Prostate gland (tissue), 2 donors: ENCODE measurements around the gene CNEP1R1. TPM values are rescaled to one million over a fixed set of nuclear protein-coding genes. Genes with fewer than 3 reads are reported as not detected.

Source experiments
- DNase-seq: peaks from one replicate; pipeline ENCODE4 v3.0.0-alpha.2; 2019; ENCODE audit warnings: low spot score
- H3K27ac ChIP-seq, 2 donors: fragments of 200-600 bp; sonication (generic); 2 replicates each; pipeline ENCODE4 v1.5.1; 2017 to 2019
- H3K27me3 ChIP-seq: fragments of 200-600 bp; sonication (generic); replicated peaks from 2 replicates; pipeline ENCODE4 v1.5.1; 2019; ENCODE audit not compliant: insufficient read depth
- H3K36me3 ChIP-seq, 2 donors: fragments of 200-600 bp; sonication (generic); 1 replicate in 1 of 2; 2 replicates in 1 of 2; pipeline versions ENCODE4 v1.5.1 to v1.8.1; 2017 to 2019
- H3K4me1 ChIP-seq: fragments of 200-600 bp; sonication (generic); replicated peaks from 2 replicates; pipeline ENCODE4 v1.5.1; 2019
- H3K4me3 ChIP-seq, 2 donors: fragments of 200-600 bp; sonication (generic); 2 replicates each; pipeline ENCODE4 v1.5.1; 2017 to 2019
- H3K9me3 ChIP-seq: fragments of 200-600 bp; sonication (generic); 2 replicates; pipeline ENCODE4 v1.5.1; 2017
- CTCF ChIP-seq, 4 experiments: fragments of 200-600 bp in 2 of 4; fragments of 450-650 bp in 2 of 4; sonication (generic) in 2 of 4; IDR thresholded peaks; 1 replicate in 3 of 4; 2 replicates in 1 of 4; pipeline ENCODE4 v1.5.1; 2016 to 2019; ENCODE audit warnings: antibody characterized with exemption in 4 of 4, mild to moderate bottlenecking in 2 of 4, moderate library complexity in 2 of 4
- POLR2A ChIP-seq: fragments of 450-650 bp; IDR thresholded peaks from one replicate; pipeline ENCODE4 v1.6.1; 2016; ENCODE audit warnings: antibody characterized with exemption, mild to moderate bottlenecking
- POLR2AphosphoS5 ChIP-seq: sonication (generic); formaldehyde crosslinking; IDR thresholded peaks from one replicate; pipeline ENCODE4 v1.6.1; 2017; ENCODE audit warnings: antibody characterized with exemption
- WGBS: methylation state at CpG from one replicate; pipeline ENCODE4 v1.1.5; 2018; 5-methylcytosine and 5-hydroxymethylcytosine counted together
- intact Hi-C: fragments of 100-400 bp; cut with DNase I; formaldehyde crosslinking; loops from one replicate; pipeline ENCODE4 v1.14.2; 2022
- total RNA-seq, 2 donors: library from RNA; depleted of rRNA; stranded (reverse); fragments of >200 nt; gene quantifications; one replicate each; pipeline ENCODE4 v1.1.0, GENCODE V29; 2016

Gene CNEP1R1
- total RNA-seq, 2 donors from 2014 or later: 9.7 to 41.9 TPM

GRCh38 chr16:50047864-50048263, 22.8 kb downstream of the CNEP1R1 start:
- intact Hi-C loops: no loop called here
- Histone ChIP-seq H3K27me3 (no peaks in the 10 kb centered on the region), H3K36me3 (no peaks in the 10 kb centered on the region), H3K4me1 (no peaks in the 10 kb centered on the region), H3K9me3 (no peaks in the 10 kb centered on the region), H3K27ac (no peak overlapping the region), H3K4me3 (no peak overlapping the region)
- 83% methylated on average over 2 of the region's 2 CpGs for WGBS
- DNase-seq: no peak
- TF ChIP-seq POLR2A: no peak
- TF ChIP-seq CTCF (IDR thresholded peaks at IDR 0.05): no peak
- TF ChIP-seq POLR2AphosphoS5: no peak

GRCh38 chr16:50050802-50051201, 25.8 kb downstream of the CNEP1R1 start:
- Histone ChIP-seq H3K27me3 (no peaks in the 10 kb centered on the region), H3K4me1 (no peaks in the 10 kb centered on the region), H3K36me3 (no peaks in the 10 kb centered on the region), H3K27ac (no peak overlapping the region), H3K4me3 (no peak overlapping the region), H3K9me3 (no peaks in the 10 kb centered on the region)
- no peak for DNase-seq
- no peak for TF ChIP-seq POLR2A
- TF ChIP-seq CTCF (IDR thresholded peaks at IDR 0.05): no peak
- intact Hi-C loops: no loop called here
- WGBS: 40% methylated on average over 2 of the region's 2 CpGs

DNA sequence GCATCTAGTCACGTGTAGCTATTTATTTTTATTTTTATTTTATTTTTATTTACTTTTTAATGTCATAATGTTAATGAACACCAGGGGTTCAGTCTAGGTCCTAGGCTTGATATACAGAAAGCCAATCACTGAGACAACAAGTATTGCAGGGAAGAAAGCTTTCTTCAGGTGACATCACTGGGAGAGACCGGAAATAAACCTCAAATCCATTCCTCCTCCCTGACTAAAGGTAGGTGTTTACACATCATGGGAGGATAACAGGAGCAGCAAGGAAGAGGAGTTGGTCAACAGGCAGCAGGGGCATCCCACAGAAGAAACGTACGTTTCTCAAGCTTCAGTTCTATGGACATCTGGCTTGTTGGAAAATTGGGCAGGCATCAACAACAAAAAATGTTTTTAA, 31.2 kb downstream of the CNEP1R1 start:
- TF ChIP-seq POLR2AphosphoS5 (no peak), CTCF (IDR thresholded peaks at IDR 0.05) (peak in 1 of 4 experiments; percentile 11)
- no peak overlapping the region for H3K27ac ChIP-seq
- no peak overlapping the region for H3K4me3 ChIP-seq
- H3K27me3 ChIP-seq: no peaks in the 10 kb centered on the region
- intact Hi-C loops: no loop called here
- H3K4me1 ChIP-seq: no peaks in the 10 kb centered on the region
- WGBS: 96% methylated on average over 4 of the region's 4 CpGs
- no peak for DNase-seq
- no peaks in the 10 kb centered on the region for H3K36me3 ChIP-seq
- H3K9me3 ChIP-seq: no peaks in the 10 kb centered on the region

DNA sequence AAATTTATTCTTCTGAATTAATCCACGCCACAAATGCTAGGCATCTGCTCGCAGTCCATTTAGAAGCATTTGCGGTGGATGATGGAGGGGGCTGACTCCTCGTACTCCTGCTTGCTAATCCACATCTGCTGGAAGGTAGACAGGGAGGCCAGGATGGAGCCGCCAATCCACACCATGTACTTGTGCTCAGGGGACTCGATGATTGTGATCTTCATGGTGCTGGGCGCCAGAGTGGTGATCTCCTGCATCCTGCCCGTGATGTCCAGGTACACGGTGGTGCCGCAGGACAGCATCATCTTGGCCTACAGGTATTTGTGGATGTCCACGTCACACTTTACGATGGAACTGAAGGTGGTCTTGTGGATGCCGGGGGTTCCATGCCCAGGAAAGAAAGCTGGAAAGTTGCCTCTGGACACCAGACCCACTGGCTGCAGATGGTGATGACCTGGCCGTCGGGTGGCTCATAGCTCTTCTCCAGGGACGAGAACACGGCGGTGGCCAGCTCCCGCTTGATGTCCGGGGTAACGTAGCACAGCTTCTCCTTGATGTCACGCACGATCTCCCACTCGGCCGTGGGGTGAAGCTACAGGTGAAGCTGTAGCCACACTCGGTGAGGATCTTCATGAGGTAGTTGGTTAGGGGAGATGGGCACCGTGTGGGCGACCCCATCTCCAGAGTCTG, 33.2 kb downstream of the CNEP1R1 start:
- H3K4me3 ChIP-seq: no peak overlapping the region
- no peak for TF ChIP-seq CTCF (IDR thresholded peaks at IDR 0.05)
- DNase-seq: no peak
- intact Hi-C loops: no loop called here
- no peaks in the 10 kb centered on the region for H3K27me3 ChIP-seq
- H3K27ac ChIP-seq: no peak overlapping the region
- H3K36me3 ChIP-seq: no peaks in the 10 kb centered on the region
- H3K4me1 ChIP-seq: no peaks in the 10 kb centered on the region
- WGBS: 93% methylated on average over 27 of the region's 28 CpGs
- H3K9me3 ChIP-seq: no peaks in the 10 kb centered on the region

DNA sequence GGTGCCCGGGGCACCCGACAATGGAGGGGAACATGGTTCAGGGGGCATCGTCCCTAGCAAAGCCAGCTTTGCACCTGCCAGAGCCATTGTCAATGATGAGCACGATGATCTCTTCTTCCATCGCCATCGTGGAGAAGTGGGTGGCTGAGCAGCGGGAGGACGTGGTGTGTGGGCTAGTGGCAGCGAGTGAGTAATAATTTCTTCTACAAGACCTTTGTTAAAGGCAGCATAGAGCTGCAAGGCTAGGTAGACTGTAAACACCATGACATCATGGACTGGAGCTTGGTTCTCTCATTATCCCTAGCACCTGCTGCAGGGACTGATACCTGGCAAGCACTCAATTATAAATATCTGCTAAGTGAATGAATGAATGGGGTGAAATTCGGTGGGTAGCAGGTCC, 34.1 kb downstream of the CNEP1R1 start:
- 91% methylated on average over 10 of the region's 10 CpGs for WGBS
- Histone ChIP-seq H3K27ac (no peak overlapping the region), H3K9me3 (no peaks in the 10 kb centered on the region), H3K4me1 (no peaks in the 10 kb centered on the region), H3K4me3 (no peak overlapping the region), H3K27me3 (no peaks in the 10 kb centered on the region), H3K36me3 (no peaks in the 10 kb centered on the region)
- no peak for TF ChIP-seq POLR2AphosphoS5
- intact Hi-C loops: no loop called here
- no peak for DNase-seq
